NB4 (cell line): ENCODE measurements around the gene GRM1.

ENCODE experiments used
- DNase-seq: peaks from one replicate; pipeline ENCODE4 v3.0.0; 2010; ENCODE audit warnings: low read depth
- H3K4me3 ChIP-seq: one replicate; pipeline ENCODE4 v1.5.1; 2011; ENCODE audit warnings: mild to moderate bottlenecking, low read depth, low read length, moderate library complexity
- MYC ChIP-seq: IDR thresholded peaks from 2 replicates; pipeline ENCODE4 v1.6.1; 2011; ENCODE audit warnings: low read depth, low read length
- POLR2A ChIP-seq: IDR thresholded peaks from 2 replicates; pipeline ENCODE4 v1.6.1; 2011; ENCODE audit warnings: mild to moderate bottlenecking; ENCODE audit not compliant: insufficient read length; ENCODE audit errors: extremely low read depth
- TF ChIP-seq, protein P1 (sequence below): IDR thresholded peaks from one replicate; pipeline ENCODE4 v1.5.1; 2012; ENCODE audit warnings: low read depth, low read length
- TF ChIP-seq, protein P2 (sequence below): IDR thresholded peaks from 2 replicates; pipeline ENCODE4 v1.6.1; 2011; ENCODE audit warnings: low read depth, low read length

Gene GRM1

DNA sequence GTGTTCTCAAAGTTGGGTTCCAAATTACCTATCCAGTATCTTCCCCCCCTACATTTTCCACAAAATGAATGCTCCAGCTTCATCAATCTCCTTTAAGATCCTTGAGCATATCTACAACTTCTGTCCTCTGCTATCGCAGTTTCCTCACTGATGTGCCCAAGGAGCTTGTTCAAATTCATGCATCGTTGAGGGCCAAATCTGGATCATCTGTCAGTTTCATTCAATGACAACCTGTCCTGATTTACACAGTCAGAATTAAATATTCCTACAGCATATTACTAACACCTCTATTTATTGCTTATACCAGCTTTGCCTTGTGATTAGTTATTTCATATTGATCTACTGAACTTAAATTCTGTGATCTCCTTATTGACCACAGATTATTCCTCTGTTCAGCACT lies 68.7 kb downstream of the GRM1 start:
- TF ChIP-seq, protein P1, sequence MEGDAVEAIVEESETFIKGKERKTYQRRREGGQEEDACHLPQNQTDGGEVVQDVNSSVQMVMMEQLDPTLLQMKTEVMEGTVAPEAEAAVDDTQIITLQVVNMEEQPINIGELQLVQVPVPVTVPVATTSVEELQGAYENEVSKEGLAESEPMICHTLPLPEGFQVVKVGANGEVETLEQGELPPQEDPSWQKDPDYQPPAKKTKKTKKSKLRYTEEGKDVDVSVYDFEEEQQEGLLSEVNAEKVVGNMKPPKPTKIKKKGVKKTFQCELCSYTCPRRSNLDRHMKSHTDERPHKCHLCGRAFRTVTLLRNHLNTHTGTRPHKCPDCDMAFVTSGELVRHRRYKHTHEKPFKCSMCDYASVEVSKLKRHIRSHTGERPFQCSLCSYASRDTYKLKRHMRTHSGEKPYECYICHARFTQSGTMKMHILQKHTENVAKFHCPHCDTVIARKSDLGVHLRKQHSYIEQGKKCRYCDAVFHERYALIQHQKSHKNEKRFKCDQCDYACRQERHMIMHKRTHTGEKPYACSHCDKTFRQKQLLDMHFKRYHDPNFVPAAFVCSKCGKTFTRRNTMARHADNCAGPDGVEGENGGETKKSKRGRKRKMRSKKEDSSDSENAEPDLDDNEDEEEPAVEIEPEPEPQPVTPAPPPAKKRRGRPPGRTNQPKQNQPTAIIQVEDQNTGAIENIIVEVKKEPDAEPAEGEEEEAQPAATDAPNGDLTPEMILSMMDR, result no peak
- TF ChIP-seq MYC (no peak), POLR2A (no peak)
- TF ChIP-seq, protein P2, sequence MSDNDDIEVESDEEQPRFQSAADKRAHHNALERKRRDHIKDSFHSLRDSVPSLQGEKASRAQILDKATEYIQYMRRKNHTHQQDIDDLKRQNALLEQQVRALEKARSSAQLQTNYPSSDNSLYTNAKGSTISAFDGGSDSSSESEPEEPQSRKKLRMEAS, result no peak
- no peak overlapping the region for H3K4me3 ChIP-seq

DNA sequence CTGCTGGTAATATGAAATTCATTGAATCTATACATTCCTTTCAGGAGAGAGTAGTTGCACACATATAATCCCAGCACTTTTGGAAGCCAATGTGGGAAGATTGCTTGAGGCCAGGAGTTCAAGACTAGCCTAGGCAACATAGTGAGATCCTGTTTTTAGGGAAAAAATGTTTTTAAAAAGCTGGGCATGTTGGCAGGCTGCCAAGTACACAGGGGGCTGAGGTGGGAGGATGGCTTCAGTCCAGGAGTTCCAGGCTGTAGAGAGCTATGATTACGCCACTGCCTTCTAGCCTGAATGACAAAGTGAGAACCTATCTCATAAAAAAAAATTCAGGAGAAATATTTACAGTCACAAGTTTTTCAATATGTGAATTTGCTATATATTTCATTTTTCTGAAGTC lies 71.9 kb downstream of the GRM1 start:
- no peak for TF ChIP-seq MYC
- TF ChIP-seq, protein P2, result no peak
- TF ChIP-seq, protein P1, result no peak
- TF ChIP-seq POLR2A, result no peak
- no peak overlapping the region for H3K4me3 ChIP-seq
- no peak for DNase-seq

More for the DNA sequence above, 68.7 kb downstream of the GRM1 start:
- no peak for DNase-seq

DNA sequence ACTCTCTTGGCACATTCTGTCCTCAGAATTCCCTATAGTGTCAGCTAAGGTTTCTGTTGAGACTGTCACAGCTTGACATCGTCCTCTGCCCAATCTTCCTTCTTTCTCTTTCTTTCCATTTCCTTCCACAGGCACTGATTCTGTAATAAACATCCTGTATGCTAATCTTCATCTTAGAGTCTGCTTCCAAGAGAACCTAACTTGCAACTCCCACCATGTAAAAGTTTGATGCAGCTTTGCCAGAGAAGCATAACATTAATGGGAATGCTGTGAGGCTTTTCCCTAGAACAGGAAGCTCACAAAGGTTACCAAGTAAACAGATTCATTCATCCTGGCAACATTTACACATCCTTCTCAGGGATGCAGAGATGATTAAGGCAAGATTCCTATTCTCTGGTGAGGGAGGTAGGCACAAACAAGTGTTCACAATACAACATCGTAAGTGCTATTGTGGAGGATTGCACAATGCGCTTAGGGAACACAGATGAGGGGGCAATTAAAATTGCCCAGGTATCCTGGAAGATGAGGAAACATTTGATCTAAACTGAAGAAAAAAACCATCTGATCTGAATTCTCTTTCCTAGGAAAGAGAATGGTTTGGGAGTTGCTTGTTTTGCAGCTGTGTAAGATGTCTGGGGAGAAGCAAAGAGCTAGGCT lies 74.7 kb downstream of the GRM1 start:
- H3K4me3 ChIP-seq, result no peak overlapping the region
- DNase-seq, result no peak
- TF ChIP-seq MYC (no peak), POLR2A (no peak)
- TF ChIP-seq, protein P1, result no peak
- TF ChIP-seq, protein P2, result no peak

DNA sequence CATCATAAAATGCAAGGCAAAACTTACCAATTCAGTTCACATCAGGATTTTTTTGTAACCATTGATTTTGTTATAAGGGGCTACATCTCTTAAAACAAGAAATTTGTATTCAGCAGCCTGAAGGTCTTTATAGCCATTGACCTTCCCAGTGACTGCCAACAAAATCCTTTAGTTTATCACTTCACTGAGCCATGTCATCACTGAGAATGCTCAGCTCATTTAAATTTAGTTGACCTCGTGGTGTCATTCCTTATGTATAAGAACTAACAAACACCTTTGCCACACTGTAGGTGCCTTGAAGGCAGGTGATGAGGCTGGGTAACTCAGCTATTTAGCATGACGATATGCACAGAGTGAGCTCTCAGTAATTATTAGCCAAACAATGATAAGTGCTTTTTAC lies 77.7 kb downstream of the GRM1 start:
- TF ChIP-seq POLR2A (no peak), MYC (no peak)
- TF ChIP-seq, protein P1, result no peak
- TF ChIP-seq, protein P2, result no peak
- DNase-seq, result no peak
- H3K4me3 ChIP-seq, result no peak overlapping the region

DNA sequence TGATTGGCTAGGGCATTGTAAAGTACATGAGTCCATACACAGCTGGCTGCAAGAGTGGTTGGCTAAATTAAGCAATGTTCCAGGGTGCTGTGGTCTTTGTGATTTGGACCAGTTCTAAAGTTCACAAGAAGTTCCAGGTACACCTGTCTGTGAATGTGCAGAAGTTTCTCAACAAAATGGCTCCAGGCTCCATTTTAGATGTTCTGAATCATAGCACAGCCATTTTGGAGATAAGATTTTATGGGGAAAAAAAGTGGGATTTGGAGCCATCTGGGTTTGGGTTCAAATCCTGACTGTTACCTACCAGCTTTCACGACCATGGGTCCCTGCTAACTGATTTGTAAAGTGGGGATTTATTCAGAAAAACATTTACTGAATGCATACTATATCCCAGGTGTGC lies 82.1 kb downstream of the GRM1 start:
- TF ChIP-seq, protein P1, result no peak
- TF ChIP-seq POLR2A, result no peak
- no peak for TF ChIP-seq MYC
- TF ChIP-seq, protein P2, result no peak
- no peak for DNase-seq
- H3K4me3 ChIP-seq, result no peak overlapping the region
